GM18498 (cell line): ENCODE measurements around the gene KRT16.
A peak's percentile ranks its signal among the peaks of the same experiment; 100 is the strongest.
"Not testable (repeated sequence)": the region's sequence is repeated elsewhere in the genome, so short reads cannot be mapped to it uniquely, and the experiment has no call there.

Experiments used
- ATAC-seq: cut with Tn5 transposase; IDR thresholded peaks from one replicate; pipeline ENCODE4 v1.9.1; 2021; ENCODE audit warnings: mild to moderate bottlenecking, moderate library complexity; ENCODE audit not compliant: unreplicated experiment

The KRT16 gene

DNA sequence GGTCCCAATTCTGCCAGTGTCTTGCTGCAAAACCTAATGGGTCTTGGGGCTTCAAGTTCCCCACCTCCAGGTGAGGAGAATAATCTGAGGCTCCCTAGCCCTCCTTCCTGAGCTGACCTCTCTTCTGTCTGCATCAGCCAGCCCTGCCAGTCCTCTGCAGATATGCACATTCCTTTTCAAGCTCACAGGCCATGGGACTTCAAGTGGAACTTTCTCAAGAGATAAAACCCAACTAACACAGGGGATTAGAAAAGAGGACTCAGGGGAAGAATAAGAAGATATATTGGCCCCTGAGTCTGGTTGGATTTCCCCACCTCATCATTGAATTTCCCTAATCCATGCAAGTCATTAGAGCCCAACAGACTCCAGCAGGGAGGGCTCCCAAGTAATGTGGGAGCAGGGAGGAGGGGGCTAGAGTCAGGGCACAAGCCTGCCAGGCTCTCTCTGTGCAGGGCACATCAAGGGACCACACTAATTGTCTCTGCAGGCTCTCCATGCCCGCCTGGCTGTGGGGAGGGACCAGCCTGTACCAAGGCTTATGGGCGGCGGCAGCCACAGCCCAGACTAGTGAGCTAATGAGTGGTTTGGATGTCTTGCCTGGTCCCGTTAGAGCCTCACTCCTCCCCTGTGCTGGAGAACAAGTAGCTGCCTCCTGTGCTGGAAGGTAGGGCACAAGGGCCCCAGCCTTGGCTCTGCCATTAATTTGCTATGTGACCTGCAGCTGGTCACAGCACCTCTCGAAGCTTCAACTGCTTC, 27.1 kb downstream of the KRT16 start:
- ATAC-seq = no peak

DNA sequence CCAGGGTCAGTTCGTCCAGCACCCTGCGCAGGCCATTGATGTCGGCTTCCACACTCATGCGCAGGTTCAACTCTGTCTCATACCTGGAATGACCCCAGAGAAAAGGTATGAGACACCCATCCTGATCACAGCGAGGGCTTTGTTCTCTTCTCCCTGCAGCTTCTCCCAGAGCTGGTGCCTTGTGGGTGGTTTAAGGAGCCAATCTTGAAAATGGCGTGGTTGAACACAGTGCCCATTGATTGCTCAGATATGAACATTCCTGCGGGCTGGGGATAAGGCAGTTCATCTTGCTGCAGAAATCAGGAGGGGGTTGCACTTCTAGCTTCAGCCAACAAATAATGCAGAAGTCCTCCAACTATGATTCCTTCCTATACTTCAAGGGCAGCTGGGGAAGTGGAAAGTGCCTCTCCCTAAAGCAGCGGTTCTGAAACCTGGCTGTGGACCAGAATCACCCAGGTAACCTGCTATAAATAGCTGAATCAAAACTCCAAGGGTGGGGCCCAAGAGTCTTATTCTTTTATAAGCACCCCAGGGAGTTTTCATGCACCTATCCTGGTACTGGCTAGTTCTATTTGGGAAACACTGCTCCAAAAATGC, 28.1 kb downstream of the KRT16 start:
- not testable (repeated sequence) for ATAC-seq

DNA sequence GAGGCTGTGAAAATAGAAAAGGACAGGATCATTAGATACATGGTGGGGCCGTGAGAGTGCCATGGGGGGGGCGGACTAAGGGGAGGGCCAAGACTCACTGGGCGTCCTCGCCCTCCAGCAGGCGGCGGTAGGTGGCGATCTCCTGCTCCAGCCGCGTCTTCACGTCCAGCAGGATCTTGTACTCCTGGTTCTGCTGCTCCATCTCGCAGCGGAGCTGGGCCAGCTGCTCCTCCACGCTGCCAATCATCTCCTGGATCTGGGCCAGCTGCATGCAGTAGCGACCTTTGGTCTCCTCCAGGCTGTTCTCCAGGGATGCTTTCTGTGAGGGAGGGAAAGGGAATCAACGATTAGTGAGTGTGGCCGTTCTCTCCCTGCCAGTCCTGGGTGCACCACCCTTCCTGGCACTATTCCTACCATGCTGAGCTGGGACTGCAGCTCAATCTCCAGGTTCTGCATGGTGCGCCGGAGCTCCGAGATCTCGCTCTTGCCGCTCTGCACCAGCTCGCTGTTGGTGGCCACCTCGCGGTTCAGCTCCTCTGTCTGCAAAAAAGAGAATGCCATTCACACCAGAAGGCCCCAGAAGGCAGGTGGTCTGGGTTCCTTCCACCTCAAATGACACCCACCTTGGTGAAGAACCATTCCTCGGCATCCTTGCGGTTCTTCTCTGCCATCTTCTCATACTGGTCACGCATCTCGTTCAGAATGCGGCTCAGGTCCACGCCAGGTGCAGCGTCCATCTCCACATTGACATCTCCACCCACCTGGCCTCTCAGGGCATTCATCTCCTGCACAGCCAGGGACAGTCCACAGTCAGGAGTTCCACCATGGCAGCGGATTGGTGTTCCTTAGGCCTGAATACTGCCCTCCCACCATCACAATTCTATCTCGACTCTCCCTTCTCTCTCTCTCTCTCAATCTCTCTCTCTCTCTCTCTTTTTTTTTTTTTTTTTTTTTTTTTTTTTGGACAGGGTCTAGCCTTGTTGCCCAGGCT, 29.1 kb downstream of the KRT16 start:
- ATAC-seq = no peak

DNA sequence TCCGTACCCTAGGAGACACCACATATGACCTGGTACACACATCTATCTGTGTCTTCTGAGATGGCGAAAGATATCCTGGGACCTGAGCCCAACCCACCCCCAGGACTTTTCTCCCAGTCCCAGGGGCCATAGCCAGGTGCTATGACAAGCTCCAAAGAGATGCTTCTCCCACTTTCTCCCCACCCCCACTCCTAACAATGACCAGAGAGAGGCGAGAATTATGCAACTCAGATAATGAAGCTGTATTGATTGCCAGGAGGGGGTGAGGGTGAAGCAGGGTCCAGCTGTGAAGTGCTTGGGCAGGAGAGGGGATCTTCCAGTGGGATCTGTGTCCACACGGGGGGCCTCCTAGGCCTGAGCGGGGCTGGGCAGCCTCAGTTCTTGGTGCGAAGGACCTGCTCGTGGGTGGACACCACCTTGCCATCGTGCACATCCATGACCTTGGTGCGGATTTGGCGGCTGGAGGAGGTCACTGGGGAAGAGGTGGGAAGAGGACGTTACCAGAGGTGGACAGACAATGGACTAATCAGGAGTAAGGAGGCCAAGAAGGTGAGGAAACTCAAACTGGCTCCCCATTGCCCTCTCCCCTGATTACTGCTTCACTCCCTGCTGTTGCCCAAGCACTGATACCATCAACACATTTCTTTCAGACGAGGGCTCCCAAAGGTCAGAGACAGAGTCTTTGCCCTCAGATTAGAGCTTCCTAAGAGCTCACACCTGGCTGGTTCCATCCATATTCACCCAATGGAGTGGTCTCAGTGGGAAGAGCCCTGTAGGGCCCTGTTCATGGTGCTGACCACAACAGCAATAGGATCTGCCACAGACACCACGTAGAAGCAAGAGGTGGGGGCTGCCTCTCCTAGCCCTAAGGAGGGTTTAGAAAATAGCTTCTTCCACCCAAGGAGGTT, 30.3 kb downstream of the KRT16 start:
- ATAC-seq = not testable (repeated sequence)

DNA sequence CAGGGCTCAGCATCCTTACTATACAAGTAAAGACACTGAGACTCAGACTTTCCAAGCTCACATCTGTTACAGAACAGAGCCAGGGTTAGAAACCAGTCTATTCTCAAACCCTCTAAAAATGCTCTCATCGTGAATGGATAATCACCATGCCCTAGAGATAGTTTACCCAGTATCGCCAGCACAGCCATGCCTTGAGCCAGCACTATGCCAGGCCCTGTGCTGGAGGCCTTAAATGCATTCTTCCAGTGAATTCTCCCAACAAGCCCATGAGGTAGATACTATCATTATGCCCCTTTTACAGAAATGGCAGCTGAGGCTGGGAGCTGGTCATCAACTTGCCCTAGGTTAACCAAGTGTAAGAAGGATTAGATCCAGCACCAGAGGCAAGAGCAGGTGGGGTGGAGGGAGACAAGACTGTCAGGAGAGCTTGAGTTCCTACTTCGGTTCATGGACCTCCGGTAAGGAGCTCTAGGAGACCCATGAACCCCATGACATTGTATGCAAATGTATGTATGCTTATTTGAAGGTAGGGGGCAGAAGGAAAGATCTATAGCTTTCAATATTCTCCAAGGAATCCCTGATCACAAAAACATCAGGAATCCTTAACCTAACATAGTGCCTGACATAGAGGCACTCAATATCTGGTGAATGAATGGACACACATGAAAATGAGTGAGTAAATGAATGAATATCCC, 31.1 kb downstream of the KRT16 start:
- ATAC-seq = no peak

DNA sequence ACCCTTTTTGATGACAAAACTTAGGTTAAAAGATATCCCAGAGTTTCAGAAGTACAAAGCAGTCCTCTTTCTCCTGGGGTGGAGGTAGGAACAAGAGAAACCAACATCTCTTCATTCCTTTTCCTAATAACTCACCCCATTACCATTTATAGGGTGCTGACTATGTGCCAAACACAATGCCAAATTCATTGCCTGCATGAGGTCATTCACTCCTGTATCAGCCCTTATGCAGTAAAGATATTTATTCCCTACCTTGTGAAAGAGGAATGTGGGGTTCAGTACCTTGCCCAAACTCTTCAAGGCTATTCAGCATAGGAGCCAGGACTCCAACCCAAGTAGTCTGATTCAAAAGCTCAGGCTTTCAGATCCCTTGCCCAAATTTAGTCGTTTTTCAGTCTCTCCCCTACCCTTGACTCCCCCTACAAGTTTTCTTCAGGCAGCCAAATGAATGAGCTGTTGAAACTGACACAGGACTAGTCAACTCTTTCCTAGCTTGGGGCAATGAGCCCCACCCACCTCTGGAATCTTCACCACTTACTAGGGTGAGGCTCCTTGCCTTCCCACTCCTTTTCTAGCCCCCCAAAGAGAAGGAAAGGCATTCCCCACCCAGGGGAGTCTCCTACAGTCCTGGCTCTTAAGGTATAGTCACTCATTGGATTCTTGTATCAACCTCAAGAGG, 31.7 kb downstream of the KRT16 start:
- ATAC-seq = no peak

DNA sequence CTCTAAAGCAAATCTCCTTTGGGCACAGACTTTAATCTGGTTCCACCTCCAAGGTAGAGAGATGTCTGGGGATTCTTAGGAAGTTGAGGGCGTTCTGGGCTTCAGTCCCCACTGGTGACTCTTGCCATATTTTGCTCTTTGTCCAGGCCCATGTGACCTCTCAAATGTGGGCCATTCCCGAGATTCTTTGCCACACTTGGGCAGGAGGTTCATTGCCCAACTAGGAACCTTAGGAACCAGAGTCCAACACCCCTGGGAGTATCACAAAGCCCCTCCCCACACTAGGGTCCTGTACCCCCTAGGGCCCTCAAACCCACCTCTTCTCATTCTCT, 32.4 kb downstream of the KRT16 start:
- ATAC-seq = no peak

DNA sequence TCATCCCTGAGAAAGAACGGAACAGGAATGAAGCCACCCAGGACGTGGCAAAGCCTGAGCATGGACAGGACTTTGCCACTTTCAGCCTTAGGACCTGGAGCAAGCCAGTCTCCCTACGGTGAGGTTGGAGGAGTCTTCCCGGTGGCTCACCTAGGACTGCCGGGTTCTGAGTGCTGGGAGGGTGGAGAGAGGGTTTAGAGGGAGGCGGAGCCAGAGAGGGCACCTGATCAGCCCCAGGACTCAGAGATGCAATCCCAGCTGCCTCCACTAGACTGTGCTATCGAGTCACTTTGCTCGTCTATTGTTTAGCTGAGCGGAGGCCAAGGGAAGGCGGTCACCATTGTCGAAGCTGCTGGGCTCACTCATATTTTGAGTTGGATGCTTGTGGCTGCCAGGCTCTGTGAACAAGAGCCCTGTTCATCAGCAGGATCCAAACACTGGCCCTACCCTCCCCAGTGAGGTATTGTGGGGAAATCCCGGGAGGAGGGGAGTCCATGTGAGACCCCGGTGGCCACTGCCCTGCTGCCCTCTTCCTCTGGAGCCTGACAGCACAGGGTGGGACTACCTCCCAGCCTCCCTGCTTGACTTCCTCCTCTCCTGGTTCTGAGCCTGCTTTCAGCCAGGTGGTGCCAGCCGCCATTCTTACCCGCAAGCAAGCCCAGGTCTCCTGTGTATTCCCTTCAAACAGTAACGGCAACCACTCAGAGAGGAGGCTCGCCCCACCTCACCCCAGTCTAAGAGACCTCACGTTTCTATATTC, 32.9 kb downstream of the KRT16 start:
- ATAC-seq = peak; percentile 51

DNA sequence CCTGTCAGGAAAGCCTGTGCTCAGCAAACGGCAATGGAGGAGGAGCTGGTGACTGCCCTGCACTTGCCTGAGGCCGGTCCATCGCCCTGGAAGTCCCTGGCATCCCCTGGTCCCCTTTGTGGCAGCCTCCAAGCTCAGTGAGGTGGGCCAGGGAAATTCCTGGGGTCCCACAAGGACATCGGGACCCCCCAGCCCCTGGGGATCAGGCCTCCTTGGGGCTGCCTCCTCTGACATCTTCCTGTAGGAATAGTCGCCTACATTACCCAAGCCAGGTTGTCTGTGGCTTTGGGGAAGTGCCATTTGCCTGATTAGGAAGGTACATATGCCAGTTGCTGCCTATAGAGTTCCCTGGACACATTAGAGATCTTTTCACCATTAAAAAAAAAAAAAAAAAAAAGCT, 33.6 kb downstream of the KRT16 start:
- ATAC-seq = no peak

DNA sequence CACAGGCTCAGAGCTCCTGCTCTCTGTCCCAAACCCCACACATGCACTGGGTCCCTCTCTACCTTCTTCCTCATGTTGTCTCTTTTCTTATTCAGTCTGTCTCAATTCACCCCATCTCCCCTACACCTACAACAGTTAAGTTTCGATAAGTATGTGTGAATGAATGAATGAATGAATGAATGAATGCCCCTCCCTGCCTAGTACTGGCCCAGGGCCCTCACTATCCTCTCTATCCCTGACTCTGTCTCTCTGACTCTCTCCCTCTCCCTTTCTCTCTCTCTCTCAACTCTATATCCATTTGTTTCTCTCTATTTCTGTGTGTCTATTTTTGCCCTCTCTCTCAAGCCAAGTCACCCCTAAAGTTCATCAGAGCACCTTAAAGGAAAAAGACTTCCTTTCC, 34.0 kb downstream of the KRT16 start:
- no peak for ATAC-seq

DNA sequence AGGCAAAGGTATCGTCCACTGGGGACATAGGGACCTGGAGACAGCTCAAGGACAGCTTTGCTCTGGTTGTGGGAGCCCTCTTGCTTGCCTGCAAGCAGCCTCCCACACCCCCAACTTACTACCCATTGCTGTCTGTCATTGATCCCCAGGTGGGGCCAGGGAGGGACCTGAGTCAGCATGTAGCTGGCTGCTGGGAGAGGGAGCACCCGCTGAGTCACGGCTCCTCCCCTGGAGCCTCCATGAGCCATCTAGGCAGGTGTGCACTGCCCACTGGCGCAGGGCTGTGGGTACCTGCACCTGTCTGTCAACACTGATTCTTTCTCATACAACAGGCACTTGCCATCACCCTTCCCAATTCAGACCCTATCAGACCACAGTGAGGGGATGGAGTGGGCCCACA, 35.8 kb downstream of the KRT16 start:
- ATAC-seq = not testable (repeated sequence)

DNA sequence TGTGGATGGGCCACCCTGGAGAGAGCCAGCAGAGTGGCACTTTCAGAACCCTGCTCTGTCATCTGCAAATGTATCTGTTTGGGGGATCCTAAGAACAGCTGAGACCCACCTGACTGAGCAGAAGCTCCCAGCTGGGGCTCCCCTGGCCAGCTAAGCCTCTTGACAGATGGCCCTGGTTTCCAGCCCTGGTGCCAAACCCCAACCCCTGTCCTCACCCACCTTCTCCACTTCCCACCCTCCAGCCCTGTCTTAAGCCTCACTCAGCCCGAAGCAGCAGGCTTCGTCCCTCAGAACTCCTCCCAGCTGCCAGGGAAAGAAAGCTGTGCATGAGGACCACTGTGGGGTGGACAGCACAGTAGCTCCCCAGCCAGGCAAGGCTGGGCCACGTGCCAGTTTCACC, 37.2 kb downstream of the KRT16 start:
- ATAC-seq = no peak

DNA sequence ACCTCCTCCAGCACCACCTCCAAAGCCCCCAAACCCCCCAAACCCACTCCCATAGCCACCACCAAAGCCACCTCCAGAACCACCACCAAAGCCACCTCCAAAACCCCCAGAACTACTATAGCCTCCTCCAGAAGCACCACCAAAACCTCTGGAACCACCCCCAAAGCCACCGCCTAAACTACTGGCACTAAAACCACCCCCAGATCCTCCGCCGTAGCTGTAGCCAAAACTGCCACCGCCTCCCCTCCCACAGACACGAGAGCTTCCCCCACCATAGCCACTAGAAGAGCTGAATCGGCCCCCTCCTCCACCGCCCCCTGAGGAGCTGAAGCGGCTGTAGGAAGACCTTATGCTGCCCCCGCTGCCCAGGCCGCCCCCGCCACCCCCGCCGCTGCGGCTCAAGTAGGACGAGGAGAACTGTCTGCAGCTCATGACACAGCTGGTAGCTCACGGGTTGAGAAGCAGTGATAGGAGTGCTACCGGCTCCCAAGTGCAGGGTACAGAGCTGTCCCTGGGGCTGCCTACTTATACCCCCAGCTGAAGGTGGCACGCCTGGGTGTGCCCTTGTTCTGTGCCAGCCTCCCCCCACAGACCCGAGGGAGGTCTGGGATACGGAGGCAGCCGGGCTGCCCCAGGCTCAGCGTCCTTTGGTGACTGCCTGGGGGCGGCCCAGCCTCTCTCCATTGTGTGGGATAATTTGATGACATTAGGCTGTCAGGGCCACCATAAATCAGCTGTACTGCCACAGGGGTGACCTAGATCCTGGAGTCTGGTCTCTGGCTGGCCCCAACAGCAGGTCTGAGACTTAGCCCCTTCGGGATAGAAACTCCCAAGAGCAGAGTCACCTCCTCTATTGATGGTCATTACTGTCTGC, 40.8 kb downstream of the KRT16 start, which contains the start of gene KRT9:
Gene KRT9, minus strand, starts transcription at position 499 of the 874 bp plus-strand sequence. Its CDS starts 67 bp downstream, at position 432.
- no peak for ATAC-seq

DNA sequence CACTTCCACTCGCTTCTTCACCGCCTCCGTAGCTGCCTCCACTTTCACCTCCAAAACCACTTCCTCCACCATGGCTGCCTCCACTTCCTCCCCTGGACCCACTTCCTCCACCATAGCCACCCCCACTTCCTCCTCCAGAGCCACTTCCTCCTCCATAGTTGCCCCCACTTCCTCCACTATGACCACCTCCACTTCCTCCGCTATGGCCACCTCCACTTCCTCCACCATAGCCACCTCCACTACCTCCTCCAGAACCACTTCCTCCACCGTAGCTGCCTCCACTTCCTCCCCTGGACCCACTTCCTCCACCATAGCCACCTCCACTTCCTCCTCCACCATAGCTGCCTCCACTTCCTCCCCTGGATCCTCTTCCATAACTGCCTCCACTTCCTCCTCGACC, 45.2 kb downstream of the KRT16 start:
- no peak for ATAC-seq

DNA sequence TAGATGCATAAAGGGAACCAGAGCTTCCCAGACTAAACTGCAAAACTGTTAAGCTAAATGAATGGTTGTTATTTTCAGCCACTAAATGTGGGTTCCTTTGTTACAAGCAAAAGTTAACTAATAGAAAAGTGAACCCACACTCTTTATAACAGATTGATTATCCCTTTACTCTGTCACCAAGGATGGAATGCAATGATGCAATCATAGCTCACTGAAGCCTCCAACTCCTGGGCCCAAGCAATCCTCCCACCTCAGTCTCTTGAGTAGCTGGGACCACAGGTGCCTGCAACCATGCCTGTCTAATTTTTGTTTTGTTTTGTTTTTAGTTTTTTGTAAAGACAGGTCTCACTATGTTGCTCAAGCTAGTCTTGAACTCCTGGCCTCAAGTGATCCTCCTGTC, 47.2 kb downstream of the KRT16 start:
- ATAC-seq = no peak

DNA sequence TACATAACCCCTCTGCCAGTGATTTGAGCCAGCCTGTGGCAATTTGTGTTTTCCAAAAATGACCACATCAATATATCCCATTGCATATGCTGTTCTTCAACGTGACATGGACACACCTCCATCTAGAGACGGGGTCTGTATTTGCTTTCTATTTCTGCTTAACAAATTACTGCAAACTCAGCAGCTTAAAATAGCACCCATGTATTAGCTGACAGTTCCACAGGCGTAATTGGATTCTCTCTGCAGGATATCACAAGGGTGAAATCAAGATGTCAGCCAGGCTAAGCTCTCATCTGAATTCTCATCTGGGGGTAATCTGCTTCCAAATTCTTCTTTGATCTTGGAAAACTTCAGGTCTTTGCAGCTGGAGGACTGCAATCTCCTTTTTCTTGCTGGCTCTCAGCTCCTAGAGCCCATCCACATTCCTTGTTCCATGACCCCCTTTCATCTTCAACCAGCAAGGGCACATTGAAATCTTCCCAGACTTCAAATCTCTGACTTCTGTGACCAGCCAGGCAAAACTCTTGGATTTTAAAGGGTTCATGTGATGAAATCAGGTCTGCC, 48.9 kb downstream of the KRT16 start:
- no peak for ATAC-seq

DNA sequence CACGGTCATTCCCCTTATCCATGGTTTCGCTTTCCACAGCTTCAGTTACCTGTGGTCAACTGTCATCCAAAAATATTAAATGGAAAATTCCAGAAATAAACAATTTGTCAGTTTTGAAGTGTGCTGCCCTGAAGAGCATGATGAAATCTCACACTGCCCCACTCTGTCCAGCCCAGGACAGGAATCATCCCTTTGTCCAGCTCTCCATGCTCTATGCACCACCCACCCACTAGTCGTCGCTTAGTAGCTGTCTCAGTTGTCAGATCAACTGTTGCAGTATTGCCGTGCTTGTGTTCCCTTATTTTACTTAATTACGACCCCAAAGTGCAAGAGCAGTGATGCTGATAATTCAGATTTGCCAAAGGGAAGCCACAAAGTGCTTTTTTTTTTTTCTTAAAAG, 51.0 kb downstream of the KRT16 start:
- ATAC-seq = no peak
